Activated T-cell treated with anti-CD3 and anti-CD28 coated beads, Interleukin-2, amount 50 U/mL, for 72 hours (primary cell): ENCODE results near the gene TRIM42. TPM values are rescaled to one million over a fixed set of nuclear protein-coding genes. Genes with fewer than 3 reads are reported as not detected.

Experiments
- ATAC-seq, 2 donors: fragments of 150-1000 bp; cut with Tn5 transposase; replicated peaks in 1 of 2; 2 replicates each; pipeline ENCODE4 v1.10.0; 2021; ENCODE audit warnings: moderate library complexity in 2 of 2, mild to moderate bottlenecking in 1 of 2
- DNase-seq, 2 donors: peaks; one replicate each; pipeline ENCODE4 v3.0.0; 2021 to 2022; ENCODE audit warnings: mixed read lengths in 1 of 2
- H3K27ac Mint-ChIP-seq: one replicate; pipeline ENCODE4 v1.8.0; 2022; ENCODE audit warnings: mild to moderate bottlenecking, moderate library complexity, mixed read lengths
- H3K27me3 Mint-ChIP-seq: one replicate; pipeline ENCODE4 v1.8.0; 2022; ENCODE audit warnings: low read depth, mixed read lengths
- H3K36me3 Mint-ChIP-seq, 2 donors: one replicate each; pipeline ENCODE4 v1.8.0; 2022; ENCODE audit warnings: mixed read lengths in 2 of 2, mild to moderate bottlenecking in 1 of 2; ENCODE audit not compliant: insufficient read depth in 2 of 2
- H3K4me1 Mint-ChIP-seq: one replicate; pipeline ENCODE4 v1.8.0; 2022; ENCODE audit warnings: low read depth, mixed read lengths
- H3K4me3 Mint-ChIP-seq, 2 donors: one replicate each; pipeline ENCODE4 v1.8.0; 2022; ENCODE audit warnings: mild to moderate bottlenecking in 2 of 2, mixed read lengths in 2 of 2, moderate library complexity in 2 of 2
- H3K9me3 Mint-ChIP-seq, 2 donors: one replicate each; pipeline ENCODE4 v1.8.0; 2022; ENCODE audit warnings: mixed read lengths in 2 of 2
- total RNA-seq, 2 donors: library from RNA; stranded (reverse); gene quantifications; one replicate each; pipeline ENCODE4 v1.2.3, GENCODE V29; 2022

TRIM42 gene
- total RNA-seq, 2 donors from 2014 or later, result not detected

- DNase-seq (no peak), ATAC-seq (no peak)
- Mint-ChIP-seq H3K36me3 (no peaks in the 10 kb centered on the region), H3K27ac (no peak overlapping the region), H3K27me3 (no peaks in the 10 kb centered on the region), H3K4me3 (no peak overlapping the region), H3K9me3 (no peaks in the 10 kb centered on the region), H3K4me1 (no peaks in the 10 kb centered on the region)
Measured at GRCh38 chr3:140717921-140718320, 40.1 kb downstream of the TRIM42 start.

DNA sequence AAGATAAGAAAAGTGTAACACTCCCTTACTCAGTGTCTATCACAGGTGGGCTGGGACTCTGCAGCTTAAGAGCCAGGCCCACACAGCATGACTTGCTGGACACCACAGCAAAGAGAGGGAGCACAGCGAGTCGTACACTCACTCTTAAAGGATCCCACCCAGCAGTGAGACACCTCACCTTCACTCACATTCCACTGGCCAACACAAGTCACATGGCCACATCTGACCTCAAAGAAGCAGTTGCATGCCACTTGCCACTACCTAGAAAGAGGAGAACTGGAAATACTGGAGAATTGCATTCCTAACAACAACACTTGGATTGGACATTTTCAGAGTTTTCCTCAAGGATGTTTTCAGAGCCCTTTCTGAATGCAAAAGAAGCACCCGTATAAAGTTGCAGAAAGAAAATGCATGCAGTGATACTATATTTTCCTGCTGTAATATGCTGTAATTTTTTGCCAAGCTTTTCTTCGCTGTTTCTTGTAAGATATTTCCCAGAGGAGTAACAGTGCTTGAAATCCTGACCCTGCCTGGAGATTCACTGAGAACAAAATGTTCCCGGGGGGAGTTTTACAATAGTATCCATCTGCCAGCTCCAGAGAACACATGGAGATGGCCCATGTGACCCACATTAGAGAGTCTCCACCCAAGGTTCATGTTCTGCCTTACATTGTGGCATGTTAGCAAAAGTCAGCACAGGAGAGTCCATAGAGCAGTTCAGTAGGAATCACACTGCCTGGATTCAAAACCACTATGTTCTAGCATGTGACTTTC lies 42.2 kb downstream of the TRIM42 start:
- H3K36me3 Mint-ChIP-seq, result no peaks in the 10 kb centered on the region
- no peak for ATAC-seq
- no peak overlapping the region for H3K4me3 Mint-ChIP-seq
- H3K27ac Mint-ChIP-seq, result no peak overlapping the region
- no peaks in the 10 kb centered on the region for H3K4me1 Mint-ChIP-seq
- no peak for DNase-seq
- H3K27me3 Mint-ChIP-seq, result no peaks in the 10 kb centered on the region
- no peaks in the 10 kb centered on the region for H3K9me3 Mint-ChIP-seq

GRCh38 chr3:140723576-140723975 lies 45.7 kb downstream of the TRIM42 start:
- Mint-ChIP-seq H3K9me3 (no peaks in the 10 kb centered on the region), H3K36me3 (no peaks in the 10 kb centered on the region), H3K4me3 (no peak overlapping the region), H3K27me3 (no peaks in the 10 kb centered on the region), H3K4me1 (peaks cover 7% of the 10 kb centered on the region), H3K27ac (no peak overlapping the region)
- ATAC-seq, result no peak
- no peak for DNase-seq

DNA sequence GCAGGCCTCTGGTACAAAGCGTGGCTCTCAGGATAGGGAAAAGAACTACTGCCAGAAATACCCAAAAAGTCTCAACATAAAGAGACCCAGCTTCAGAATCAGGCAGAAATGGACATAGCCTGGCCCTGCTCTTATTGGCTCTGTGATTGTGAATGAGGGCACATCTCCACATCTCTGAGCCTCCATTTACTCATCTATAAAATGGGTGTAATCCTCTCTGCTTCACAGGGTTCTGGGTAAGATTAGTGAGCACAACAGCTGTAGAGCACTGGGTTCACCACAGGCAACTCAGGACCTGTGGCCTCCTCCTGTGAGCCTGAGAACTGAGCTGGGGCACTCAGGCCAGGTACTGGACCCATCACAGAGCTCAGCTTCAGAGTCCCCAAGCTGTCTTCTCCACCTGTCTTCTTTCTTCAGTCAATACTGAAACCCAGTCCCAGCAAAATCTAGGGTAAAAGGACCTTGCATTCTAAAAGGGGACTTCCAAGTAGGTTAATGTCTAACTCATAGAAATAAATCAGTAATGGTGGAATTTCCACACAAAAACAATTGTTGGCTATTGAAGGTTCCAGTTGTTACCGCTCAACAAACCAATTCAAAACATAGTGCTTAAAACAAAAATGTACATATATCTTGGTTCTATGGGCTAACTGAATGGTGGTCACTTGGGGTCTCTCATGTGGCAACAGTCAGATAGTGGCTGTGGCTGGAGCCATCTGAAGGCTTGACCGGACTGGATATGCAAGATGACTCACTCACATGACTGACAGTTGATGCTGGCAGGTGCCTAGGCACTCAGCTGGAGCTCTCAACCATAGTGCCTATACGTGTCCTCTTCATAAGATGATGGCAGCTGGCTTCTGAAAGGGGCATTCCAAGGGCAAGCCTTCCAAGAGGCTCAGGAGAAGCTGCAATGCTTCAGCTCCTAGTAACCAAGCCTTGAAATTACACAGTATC lies 47.3 kb downstream of the TRIM42 start:
- H3K4me3 Mint-ChIP-seq, result no peak overlapping the region
- no peaks in the 10 kb centered on the region for H3K27me3 Mint-ChIP-seq
- ATAC-seq (no peak), DNase-seq (no peak)
- H3K9me3 Mint-ChIP-seq, result no peaks in the 10 kb centered on the region
- H3K27ac Mint-ChIP-seq, result no peak overlapping the region
- H3K36me3 Mint-ChIP-seq, result no peaks in the 10 kb centered on the region
- peaks cover 7% of the 10 kb centered on the region for H3K4me1 Mint-ChIP-seq

- Mint-ChIP-seq H3K4me3 (no peak overlapping the region), H3K9me3 (no peaks in the 10 kb centered on the region), H3K4me1 (peaks cover 7% of the 10 kb centered on the region)
Measured at GRCh38 chr3:140726066-140726465, 48.2 kb downstream of the TRIM42 start.

GRCh38 chr3:140727886-140728285 lies 50.0 kb downstream of the TRIM42 start:
- H3K4me1 Mint-ChIP-seq, result peaks cover 12% of the 10 kb centered on the region
- DNase-seq, result no peak
- H3K27me3 Mint-ChIP-seq, result peaks cover 5% of the 10 kb centered on the region
- no peak overlapping the region for H3K4me3 Mint-ChIP-seq
- ATAC-seq, result no peak
- H3K9me3 Mint-ChIP-seq, result no peaks in the 10 kb centered on the region
- no peak overlapping the region for H3K27ac Mint-ChIP-seq
- no peaks in the 10 kb centered on the region for H3K36me3 Mint-ChIP-seq

More at GRCh38 chr3:140726066-140726465, 48.2 kb downstream of the TRIM42 start:
- Mint-ChIP-seq H3K27me3 (peaks cover 3% of the 10 kb centered on the region), H3K27ac (no peak overlapping the region), H3K36me3 (no peaks in the 10 kb centered on the region)
- no peak for ATAC-seq
- DNase-seq, result no peak

DNA sequence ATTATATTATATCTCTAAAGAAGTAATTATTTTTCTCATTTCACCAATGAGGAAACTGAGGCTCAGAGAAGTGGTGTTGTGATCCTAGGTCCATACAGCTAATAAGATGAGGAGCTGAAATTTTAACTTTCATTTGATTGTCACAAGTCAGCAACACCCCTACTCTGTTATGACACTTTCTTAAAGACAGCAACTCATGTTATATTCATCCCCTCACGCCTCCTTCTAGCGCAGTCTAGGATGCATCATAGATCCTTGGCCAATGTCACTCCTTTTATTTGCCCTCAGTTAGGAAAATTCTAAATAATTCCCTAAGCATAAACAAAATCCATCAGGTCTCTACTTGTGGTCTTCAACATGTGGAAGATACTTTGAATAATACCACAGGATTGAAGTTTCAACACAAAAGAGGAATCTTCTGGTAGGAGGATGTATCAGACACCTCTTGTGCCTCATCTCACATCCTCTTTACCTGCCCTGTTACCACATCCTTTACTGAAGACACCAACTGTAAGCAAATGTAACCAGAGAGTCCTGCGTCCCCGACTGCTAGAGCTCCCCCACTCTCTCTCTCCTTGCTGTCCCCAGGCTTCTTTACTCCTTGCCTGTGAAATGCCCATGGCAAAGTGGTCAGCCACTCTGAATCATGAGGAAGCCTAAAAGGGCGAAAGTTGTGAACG lies 53.7 kb downstream of the TRIM42 start:
- DNase-seq (no peak), ATAC-seq (no peak)
- Mint-ChIP-seq H3K36me3 (no peaks in the 10 kb centered on the region), H3K9me3 (peaks cover 0 to 2% of the 10 kb centered on the region in 2 donors), H3K27ac (no peak overlapping the region), H3K4me1 (peaks cover 12% of the 10 kb centered on the region), H3K4me3 (no peak overlapping the region), H3K27me3 (peaks cover 5% of the 10 kb centered on the region)

- H3K9me3 Mint-ChIP-seq, result peaks cover 0 to 2% of the 10 kb centered on the region in 2 donors
- H3K36me3 Mint-ChIP-seq, result no peaks in the 10 kb centered on the region
- H3K27ac Mint-ChIP-seq, result no peak overlapping the region
- ATAC-seq (no peak), DNase-seq (no peak)
- H3K4me3 Mint-ChIP-seq, result no peak overlapping the region
- peaks cover 5% of the 10 kb centered on the region for H3K4me1 Mint-ChIP-seq
- H3K27me3 Mint-ChIP-seq, result peaks cover 11% of the 10 kb centered on the region
Measured at GRCh38 chr3:140733623-140734022, 55.8 kb downstream of the TRIM42 start.

DNA sequence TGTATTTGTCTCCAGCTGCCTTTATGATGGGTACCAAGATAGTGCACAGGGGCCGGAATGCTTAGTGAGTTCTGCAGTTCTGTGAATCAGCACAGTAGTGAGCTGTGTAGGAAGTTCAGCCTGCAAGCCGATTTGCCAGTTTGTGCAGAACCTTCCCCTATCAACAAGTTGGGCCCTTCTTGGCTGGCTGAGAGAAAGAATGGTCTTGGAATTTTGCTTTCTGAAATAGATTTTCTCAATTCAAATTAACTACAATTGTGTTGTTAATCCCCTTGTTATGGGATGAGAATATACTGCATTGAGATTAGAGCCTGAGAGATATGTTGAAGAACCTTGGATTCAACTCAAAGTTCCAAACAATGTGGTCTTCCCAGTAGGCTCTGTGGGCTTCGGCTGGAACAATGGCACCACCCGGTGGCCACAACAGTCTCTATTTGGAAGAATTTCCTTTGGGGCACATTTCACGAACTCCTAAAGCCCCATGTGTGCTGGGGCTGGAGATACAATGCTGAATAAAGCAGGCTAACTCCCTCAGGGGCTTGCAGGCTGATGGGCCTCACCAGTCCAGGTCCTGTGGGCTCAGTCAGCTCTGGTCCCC lies 59.1 kb downstream of the TRIM42 start:
- Mint-ChIP-seq H3K27me3 (peaks cover 6% of the 10 kb centered on the region), H3K9me3 (peaks cover 0 to 2% of the 10 kb centered on the region in 2 donors), H3K27ac (no peak overlapping the region), H3K4me3 (no peak overlapping the region), H3K36me3 (no peaks in the 10 kb centered on the region), H3K4me1 (peaks cover 5% of the 10 kb centered on the region)
- DNase-seq (peak; percentile 9), ATAC-seq (no peak)

GRCh38 chr3:140742116-140742515 lies 64.3 kb downstream of the TRIM42 start:
- peaks cover 6% of the 10 kb centered on the region for H3K27me3 Mint-ChIP-seq
- no peak overlapping the region for H3K27ac Mint-ChIP-seq
- H3K4me3 Mint-ChIP-seq, result no peak overlapping the region
- H3K36me3 Mint-ChIP-seq, result no peaks in the 10 kb centered on the region
- ATAC-seq (no peak), DNase-seq (no peak)
- no peaks in the 10 kb centered on the region for H3K4me1 Mint-ChIP-seq
- no peaks in the 10 kb centered on the region for H3K9me3 Mint-ChIP-seq

GRCh38 chr3:140748171-140748570 lies 70.3 kb downstream of the TRIM42 start:
- no peak for DNase-seq
- Mint-ChIP-seq H3K27me3 (peaks cover 6% of the 10 kb centered on the region), H3K9me3 (no peaks in the 10 kb centered on the region), H3K4me1 (no peaks in the 10 kb centered on the region), H3K4me3 (no peak overlapping the region), H3K36me3 (no peaks in the 10 kb centered on the region), H3K27ac (no peak overlapping the region)
- ATAC-seq, result no peak

- ATAC-seq (no peak), DNase-seq (no peak)
- H3K9me3 Mint-ChIP-seq, result no peaks in the 10 kb centered on the region
- H3K36me3 Mint-ChIP-seq, result no peaks in the 10 kb centered on the region
- no peak overlapping the region for H3K27ac Mint-ChIP-seq
- peaks cover 6% of the 10 kb centered on the region for H3K27me3 Mint-ChIP-seq
- no peak overlapping the region for H3K4me3 Mint-ChIP-seq
- no peaks in the 10 kb centered on the region for H3K4me1 Mint-ChIP-seq
Measured at GRCh38 chr3:140748903-140749302, 71.0 kb downstream of the TRIM42 start.
